T-helper 17 cell (primary cell): Measurements from ENCODE around the gene GATA3. TPM values are rescaled to one million over a fixed set of nuclear protein-coding genes. Genes with fewer than 3 reads are reported as not detected.

ENCODE experiments used
- ATAC-seq: fragments of 150-1000 bp; cut with Tn5 transposase; 2 replicates; pipeline ENCODE4 v1.10.0; 2021; ENCODE audit warnings: mild to moderate bottlenecking, moderate library complexity
- DNase-seq, 3 donors: peaks; one replicate each; pipeline versions ENCODE4 v3.0.0 to v3.0.0-alpha.2; 2020 to 2021
- H3K9me3 ChIP-seq: one replicate; pipeline ENCODE4 v1.7.0; 2013; ENCODE audit warnings: low read length, mild to moderate bottlenecking; ENCODE audit not compliant: control insufficient read depth, poor library complexity, severe bottlenecking
- H3K27ac Mint-ChIP-seq: one replicate; pipeline ENCODE4 v1.8.0; 2022; ENCODE audit warnings: mild to moderate bottlenecking, moderate library complexity, mixed read lengths
- H3K27me3 Mint-ChIP-seq: one replicate; pipeline ENCODE4 v1.8.0; 2022; ENCODE audit warnings: mixed read lengths
- H3K36me3 Mint-ChIP-seq: one replicate; pipeline ENCODE4 v1.8.0; 2022; ENCODE audit warnings: low read depth, mixed read lengths
- H3K4me1 Mint-ChIP-seq: one replicate; pipeline ENCODE4 v1.8.0; 2022; ENCODE audit warnings: mild to moderate bottlenecking, mixed read lengths
- H3K4me3 Mint-ChIP-seq: one replicate; pipeline ENCODE4 v1.8.0; 2022; ENCODE audit warnings: mild to moderate bottlenecking, moderate library complexity, mixed read lengths
- total RNA-seq, 4 donors: library from RNA in 2 of 4; stranded (reverse) in 2 of 4; gene quantifications; one replicate each; pipeline ENCODE4 v1.2.3 and lab custom pipeline; 2022 to 2026

Gene GATA3
- total RNA-seq, 2 donors from 2014 or later = 91.9 to 149 TPM

- no peak for ATAC-seq
- peaks cover 96% of the 10 kb centered on the region for H3K27me3 Mint-ChIP-seq
- H3K27ac Mint-ChIP-seq = peak overlapping the region; percentile 84
- peaks cover 8% of the 10 kb centered on the region for H3K9me3 ChIP-seq
- H3K36me3 Mint-ChIP-seq = peaks cover 8% of the 10 kb centered on the region
- H3K4me1 Mint-ChIP-seq = peaks cover 54% of the 10 kb centered on the region
- H3K4me3 Mint-ChIP-seq = peak overlapping the region; percentile 69
- no peak for DNase-seq
Measured at GRCh38 chr10:8041992-8042720, 12.3 kb upstream of the GATA3 start.

- DNase-seq (no peak), ATAC-seq (no peak)
- Mint-ChIP-seq H3K27me3 (peaks cover 96% of the 10 kb centered on the region), H3K4me3 (peak overlapping the region; percentile 69), H3K4me1 (peaks cover 55% of the 10 kb centered on the region), H3K36me3 (peaks cover 7% of the 10 kb centered on the region), H3K27ac (peak overlapping the region; percentile 87)
- H3K9me3 ChIP-seq = peaks cover 8% of the 10 kb centered on the region
Measured at GRCh38 chr10:8042721-8043568, 11.5 kb upstream of the GATA3 start.

- H3K9me3 ChIP-seq = peaks cover 5% of the 10 kb centered on the region
- peak overlapping the region; percentile 87 for H3K27ac Mint-ChIP-seq
- peak overlapping the region; percentile 56 for H3K4me3 Mint-ChIP-seq
- H3K36me3 Mint-ChIP-seq = peaks cover 5% of the 10 kb centered on the region
- H3K27me3 Mint-ChIP-seq = peaks cover 96% of the 10 kb centered on the region
- peak; percentile 53 for ATAC-seq
- peaks cover 55% of the 10 kb centered on the region for H3K4me1 Mint-ChIP-seq
- peak in 2 of 3 donors; percentile 33 to 37 for DNase-seq
Measured at GRCh38 chr10:8043569-8044306, 10.8 kb upstream of the GATA3 start.

GRCh38 chr10:8044331-8044907, 10.1 kb upstream of the GATA3 start:
- peak overlapping the region; percentile 60 for H3K4me3 Mint-ChIP-seq
- ATAC-seq = no peak
- H3K27me3 Mint-ChIP-seq = peaks cover 94% of the 10 kb centered on the region
- peaks cover 5% of the 10 kb centered on the region for H3K36me3 Mint-ChIP-seq
- no peak for DNase-seq
- peak overlapping the region; percentile 87 for H3K27ac Mint-ChIP-seq
- peaks cover 60% of the 10 kb centered on the region for H3K4me1 Mint-ChIP-seq
- no peaks in the 10 kb centered on the region for H3K9me3 ChIP-seq

- H3K27me3 Mint-ChIP-seq = peaks cover 89% of the 10 kb centered on the region
- peaks cover 5% of the 10 kb centered on the region for H3K36me3 Mint-ChIP-seq
- no peaks in the 10 kb centered on the region for H3K9me3 ChIP-seq
- peaks cover 63% of the 10 kb centered on the region for H3K4me1 Mint-ChIP-seq
- peak overlapping the region; percentile 60 for H3K4me3 Mint-ChIP-seq
- no peak for ATAC-seq
- no peak for DNase-seq
- H3K27ac Mint-ChIP-seq = peak overlapping the region; percentile 87
Measured at GRCh38 chr10:8044908-8045725, 9.4 kb upstream of the GATA3 start.

GRCh38 chr10:8045726-8046494, 8.6 kb upstream of the GATA3 start:
- H3K27ac Mint-ChIP-seq = peak overlapping the region; percentile 87
- H3K9me3 ChIP-seq = no peaks in the 10 kb centered on the region
- H3K4me3 Mint-ChIP-seq = peak overlapping the region; percentile 73
- peaks cover 5% of the 10 kb centered on the region for H3K36me3 Mint-ChIP-seq
- DNase-seq (no peak), ATAC-seq (no peak)
- H3K27me3 Mint-ChIP-seq = peaks cover 82% of the 10 kb centered on the region
- H3K4me1 Mint-ChIP-seq = peaks cover 63% of the 10 kb centered on the region

GRCh38 chr10:8047452-8048280, 6.8 kb upstream of the GATA3 start:
- no peaks in the 10 kb centered on the region for H3K9me3 ChIP-seq
- Mint-ChIP-seq H3K36me3 (peaks cover 5% of the 10 kb centered on the region), H3K27ac (peak overlapping the region; percentile 86), H3K4me3 (peak overlapping the region; percentile 7), H3K4me1 (peaks cover 59% of the 10 kb centered on the region), H3K27me3 (peaks cover 73% of the 10 kb centered on the region)
- DNase-seq (no peak), ATAC-seq (no peak)

GRCh38 chr10:8048281-8049008, 6.0 kb upstream of the GATA3 start:
- H3K9me3 ChIP-seq = no peaks in the 10 kb centered on the region
- H3K27ac Mint-ChIP-seq = peak overlapping the region; percentile 86
- peak overlapping the region; percentile 84 for H3K4me3 Mint-ChIP-seq
- H3K27me3 Mint-ChIP-seq = peaks cover 73% of the 10 kb centered on the region
- peak; percentile 71 for ATAC-seq
- H3K36me3 Mint-ChIP-seq = peaks cover 5% of the 10 kb centered on the region
- peak; percentile 55 to 72 (median 61) for DNase-seq
- H3K4me1 Mint-ChIP-seq = peaks cover 59% of the 10 kb centered on the region

- Mint-ChIP-seq H3K27ac (peak overlapping the region; percentile 86), H3K4me1 (peaks cover 58% of the 10 kb centered on the region), H3K4me3 (peak overlapping the region; percentile 84), H3K36me3 (peaks cover 2% of the 10 kb centered on the region), H3K27me3 (peaks cover 65% of the 10 kb centered on the region)
- no peak for DNase-seq
- no peaks in the 10 kb centered on the region for H3K9me3 ChIP-seq
- ATAC-seq = no peak
Measured at GRCh38 chr10:8049045-8049864, 5.2 kb upstream of the GATA3 start.
